Body of pancreas (tissue), 4 donors: Measurements from ENCODE around the gene NMRAL1.

Source experiments
- POLR2A ChIP-seq, 3 donors: fragments of 450-650 bp; IDR thresholded peaks; one replicate each; pipeline ENCODE4 v1.6.1; 2016; ENCODE audit warnings: antibody characterized with exemption in 3 of 3, mild to moderate bottlenecking in 2 of 3
- TF ChIP-seq, protein P1 (sequence below), 7 experiments: fragments of 450-650 bp in 4 of 7; fragments of 200-600 bp in 3 of 7; sonication (generic) in 3 of 7; IDR thresholded peaks; one replicate each; pipeline ENCODE4 v1.5.1; 2016 to 2019; ENCODE audit warnings: antibody characterized with exemption in 7 of 7

DNA sequence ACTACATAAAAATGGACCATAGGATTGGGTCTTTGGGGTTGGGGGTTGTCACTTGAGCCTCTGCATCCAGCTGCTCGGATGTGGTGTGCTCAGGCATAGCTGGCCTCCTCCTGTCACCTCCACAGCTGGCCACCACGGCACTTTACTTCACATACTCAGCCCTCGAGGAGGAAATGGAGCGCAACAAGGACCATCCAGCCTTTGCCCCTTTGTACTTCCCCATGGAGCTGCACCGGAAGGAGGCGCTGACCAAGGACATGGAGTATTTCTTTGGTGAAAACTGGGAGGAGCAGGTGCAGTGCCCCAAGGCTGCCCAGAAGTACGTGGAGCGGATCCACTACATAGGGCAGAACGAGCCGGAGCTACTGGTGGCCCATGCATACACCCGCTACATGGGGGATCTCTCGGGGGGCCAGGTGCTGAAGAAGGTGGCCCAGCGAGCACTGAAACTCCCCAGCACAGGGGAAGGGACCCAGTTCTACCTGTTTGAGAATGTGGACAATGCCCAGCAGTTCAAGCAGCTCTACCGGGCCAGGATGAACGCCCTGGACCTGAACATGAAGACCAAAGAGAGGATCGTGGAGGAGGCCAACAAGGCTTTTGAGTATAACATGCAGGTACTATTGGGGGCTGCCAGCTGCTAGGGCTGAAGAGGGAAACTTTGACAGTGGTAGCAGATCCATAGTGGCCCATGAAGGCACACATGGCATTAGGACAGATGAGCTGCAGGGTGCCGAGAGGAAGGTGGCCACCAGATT is 33.3 kb upstream of the NMRAL1 start:
- TF ChIP-seq, protein P1, sequence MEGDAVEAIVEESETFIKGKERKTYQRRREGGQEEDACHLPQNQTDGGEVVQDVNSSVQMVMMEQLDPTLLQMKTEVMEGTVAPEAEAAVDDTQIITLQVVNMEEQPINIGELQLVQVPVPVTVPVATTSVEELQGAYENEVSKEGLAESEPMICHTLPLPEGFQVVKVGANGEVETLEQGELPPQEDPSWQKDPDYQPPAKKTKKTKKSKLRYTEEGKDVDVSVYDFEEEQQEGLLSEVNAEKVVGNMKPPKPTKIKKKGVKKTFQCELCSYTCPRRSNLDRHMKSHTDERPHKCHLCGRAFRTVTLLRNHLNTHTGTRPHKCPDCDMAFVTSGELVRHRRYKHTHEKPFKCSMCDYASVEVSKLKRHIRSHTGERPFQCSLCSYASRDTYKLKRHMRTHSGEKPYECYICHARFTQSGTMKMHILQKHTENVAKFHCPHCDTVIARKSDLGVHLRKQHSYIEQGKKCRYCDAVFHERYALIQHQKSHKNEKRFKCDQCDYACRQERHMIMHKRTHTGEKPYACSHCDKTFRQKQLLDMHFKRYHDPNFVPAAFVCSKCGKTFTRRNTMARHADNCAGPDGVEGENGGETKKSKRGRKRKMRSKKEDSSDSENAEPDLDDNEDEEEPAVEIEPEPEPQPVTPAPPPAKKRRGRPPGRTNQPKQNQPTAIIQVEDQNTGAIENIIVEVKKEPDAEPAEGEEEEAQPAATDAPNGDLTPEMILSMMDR (IDR thresholded peaks at IDR 0.05): no peak
- no peak for TF ChIP-seq POLR2A (IDR thresholded peaks at IDR 0.05)
